Measurements from ENCODE around the gene DUS2. TPM values are rescaled to one million over a fixed set of nuclear protein-coding genes. Genes with fewer than 3 reads are reported as not detected.

Gene DUS2
- total and polyA plus RNA-seq, 2 of the 8 experiments (the other 6 are each of a cell fraction or from before 2014, with no cell fraction given), result 17.2 to 27.0 TPM

GRCh38 chr16:68113059-68113761, 90.1 kb downstream of the DUS2 start:
- H3K79me2 ChIP-seq (ENCODE audit: control insufficient read depth in 1 of 2, insufficient read depth in 2 of 2, low read length in 2 of 2), result peaks cover 0 to 91% of the 10 kb centered on the region in 2 experiments; a peak in 2 of 4 replicates
- H3K23me2 ChIP-seq (ENCODE audit: low read depth, low read length), result no peaks in the 10 kb centered on the region
- no peak overlapping the region for H4K91ac ChIP-seq (replicated peaks; ENCODE audit: insufficient read length, low read length)
- WGBS, 2 experiments (ENCODE audit: extremely low coverage in 1 of 2, insufficient coverage in 1 of 2, insufficient read length in 1 of 2, insufficient replicate concordance in 2 of 2, low coverage in 1 of 2, low lambda C conversion rate in 2 of 2, missing lambda C conversion rate in 1 of 2), result 87% methylated on average over 5 of the region's 5 CpGs; no CpG with 5 or more reads in 1 of the 2 experiments
- no peak overlapping the region for H2BK12ac ChIP-seq (ENCODE audit: low read depth, low read length)
- peak overlapping the region; percentile 18; the same call in 1 of the 2 replicates for H4K8ac ChIP-seq (ENCODE audit: extremely low read depth, insufficient read depth, low read length)
- no peak overlapping the region for H3K23ac ChIP-seq (ENCODE audit: insufficient read length)
- no peak overlapping the region for H3K9ac ChIP-seq (replicated peaks in 1 of 4; ENCODE audit: extremely low read depth in 1 of 4, low read depth in 3 of 4, low read length in 3 of 4)
- no peak overlapping the region for H3K14ac ChIP-seq (ENCODE audit: insufficient read length)
- no peak overlapping the region for H3K4me2 ChIP-seq (ENCODE audit: insufficient read depth in 1 of 2, low read depth in 2 of 2, low read length in 2 of 2)
- H4K5ac ChIP-seq (ENCODE audit: insufficient read length, low read depth, low read length), result no peak overlapping the region
- H3K4me3 ChIP-seq (ENCODE audit: extremely low read depth in 1 of 4, insufficient read depth in 2 of 4, low read depth in 3 of 4, low read length in 4 of 4), result no peak overlapping the region
- FAIRE-seq (no peak), DNase-seq (ENCODE audit: low read depth in 1 of 2, low spot score in 2 of 2) (no peak)
- no peak overlapping the region for H2AFZ ChIP-seq (ENCODE audit: low read length)
- H2AK5ac ChIP-seq (ENCODE audit: low read depth, low read length), result no peak overlapping the region
- no peak overlapping the region for H2BK15ac ChIP-seq (ENCODE audit: low read length)
- no peak overlapping the region for H3K56ac ChIP-seq (replicated peaks; ENCODE audit: insufficient read length, low read depth, low read length)
- H3K36me3 ChIP-seq (ENCODE audit: control insufficient read depth in 2 of 4, insufficient read depth in 4 of 4, low read length in 3 of 4), result no peaks in the 10 kb centered on the region
- no peaks in the 10 kb centered on the region for H3K9me3 ChIP-seq (ENCODE audit: insufficient read depth in 2 of 2, low read depth in 1 of 2, low read length in 1 of 2)
- peaks cover 0 to 5% (median 0%) of the 10 kb centered on the region in 4 experiments; a peak in 1 of 7 replicates for H3K4me1 ChIP-seq (replicated peaks in 1 of 4; ENCODE audit: control insufficient read depth in 3 of 4, insufficient read depth in 4 of 4, low read length in 3 of 4)
- peaks cover 2 to 6% of the 10 kb centered on the region in 2 experiments for H4K20me1 ChIP-seq (replicated peaks in 1 of 2; ENCODE audit: control insufficient read depth in 1 of 2, insufficient read depth in 2 of 2, low read length in 2 of 2)
- H3K18ac ChIP-seq (ENCODE audit: extremely low read depth, low read length), result no peak overlapping the region
- no peak overlapping the region for H3K4ac ChIP-seq (replicated peaks; ENCODE audit: insufficient read length, low read depth, low read length)
- H3K27ac ChIP-seq (ENCODE audit: low read depth, low read length), result no peak overlapping the region
- no peaks in the 10 kb centered on the region for H3K27me3 ChIP-seq (replicated peaks in 1 of 4; ENCODE audit: control insufficient read depth in 3 of 4, extremely low read depth in 1 of 4, insufficient read depth in 3 of 4, low read length in 3 of 4)
- POLR2A ChIA-PET (ENCODE audit: partially characterized antibody), result interaction anchor here (1.3 kb wide), 1 partner anchor 29 kb away, joined by 3 read pairs; no protein-coding TSS in a partner anchor
- no peak overlapping the region for H2BK5ac ChIP-seq (ENCODE audit: low read depth, low read length)
- CTCF ChIA-PET (ENCODE audit: partially characterized antibody), result interaction anchor here (1.4 to 2.3 kb wide), 2 partner anchors 19 to 30 kb away, joined by 4 to 8 read pairs; no protein-coding TSS in a partner anchor
- peaks cover 10% of the 10 kb centered on the region for H3K79me1 ChIP-seq (ENCODE audit: low read depth, low read length)
- no peak overlapping the region for H2BK120ac ChIP-seq (replicated peaks; ENCODE audit: low read depth, low read length)
- no peak overlapping the region for H2BK20ac ChIP-seq (ENCODE audit: low read length)
- TF ChIP-seq SAP30 (IDR thresholded peaks at IDR 0.05; ENCODE audit: insufficient read depth, insufficient replicate concordance, low read length) (no peak), CBX8 (IDR thresholded peaks at IDR 0.05; ENCODE audit: borderline replicate concordance, low read depth, low read length) (no peak), USF2 (IDR thresholded peaks at IDR 0.05; ENCODE audit: low read length) (no peak), SP1 (IDR thresholded peaks at IDR 0.05; ENCODE audit: low read depth, low read length) (no peak), CREB1 (IDR thresholded peaks at IDR 0.05) (no peak), HDAC6 (IDR thresholded peaks at IDR 0.05; ENCODE audit: low read depth, low read length) (no peak), EZH2 (IDR thresholded peaks at IDR 0.05; ENCODE audit: low read depth, low read length, severe bottlenecking) (no peak), RNF2 (IDR thresholded peaks at IDR 0.05; ENCODE audit: borderline replicate concordance, low read depth, low read length, missing control alignments, poor library complexity, severe bottlenecking) (no peak), BCL11A (IDR thresholded peaks at IDR 0.05; ENCODE audit: low read depth in 2 of 2, low read length in 2 of 2) (no peak), RAD21 (IDR thresholded peaks at IDR 0.05 in 1 of 2, conservative IDR thresholded peaks at IDR 0.05 in 1 of 2; ENCODE audit: low read depth in 2 of 2, low read length in 2 of 2) (no peak)

Data from H1 (cell line).